Keratinocyte (primary cell): ENCODE data around the gene GGNBP2. TPM values are rescaled to one million over a fixed set of nuclear protein-coding genes. Genes with fewer than 3 reads are reported as not detected.

Experiments used
- DNase-seq: peaks from one replicate; pipeline ENCODE4 v3.0.0-alpha.2; 2011; ENCODE audit warnings: low read depth, missing footprints, low spot score
- FAIRE-seq: peaks from 2 replicates; lab custom pipeline; 2011; peaks lifted over from hg19 to GRCh38; lab: Jason Lieb, UNC
- H2AFZ ChIP-seq: 2 replicates; pipeline ENCODE4 v1.6.0; 2012; ENCODE audit warnings: low read length, control low read depth, inconsistent platforms; ENCODE audit not compliant: control insufficient read depth
- H3K27ac ChIP-seq: 2 replicates; pipeline ENCODE4 v1.5.1; 2011; ENCODE audit warnings: low read length; ENCODE audit not compliant: control insufficient read depth, insufficient read depth
- H3K27me3 ChIP-seq: 3 replicates; pipeline ENCODE4 v1.6.0; 2011; ENCODE audit warnings: low read length; ENCODE audit not compliant: control insufficient read depth, insufficient read depth; ENCODE audit errors: extremely low read depth
- H3K36me3 ChIP-seq, 2 experiments: 2 replicates in 1 of 2; 3 replicates in 1 of 2; pipeline ENCODE4 v1.5.1; 2011; ENCODE audit warnings: low read length in 2 of 2, mild to moderate bottlenecking in 1 of 2; ENCODE audit not compliant: control insufficient read depth in 2 of 2, insufficient read depth in 2 of 2; ENCODE audit errors: extremely low read depth in 1 of 2
- H3K4me1 ChIP-seq: 3 replicates; pipeline ENCODE4 v1.5.1; 2011; ENCODE audit warnings: low read length; ENCODE audit not compliant: control insufficient read depth, insufficient read depth; ENCODE audit errors: extremely low read depth
- H3K4me2 ChIP-seq: 3 replicates; pipeline ENCODE4 v1.6.0; 2011; ENCODE audit warnings: low read depth, low read length; ENCODE audit not compliant: control insufficient read depth, insufficient read depth; ENCODE audit errors: extremely low read depth
- H3K4me3 ChIP-seq, 3 experiments: fragments of 200-600 bp in 1 of 3; sonication (generic) in 1 of 3; 2 replicates in 2 of 3; 3 replicates in 1 of 3; pipeline ENCODE4 v1.5.1; 2011 to 2016; ENCODE audit warnings: low read length in 3 of 3, mild to moderate bottlenecking in 3 of 3, control low read depth in 2 of 3, inconsistent platforms in 1 of 3, low read depth in 1 of 3, mixed read lengths in 1 of 3, mixed run types in 1 of 3, moderate library complexity in 1 of 3; ENCODE audit not compliant: control insufficient read depth in 2 of 3, insufficient read depth in 2 of 3; ENCODE audit errors: extremely low read depth in 1 of 3
- H3K79me2 ChIP-seq: 2 replicates; pipeline ENCODE4 v1.6.0; 2012; ENCODE audit warnings: low read length; ENCODE audit not compliant: control insufficient read depth, insufficient read depth
- H3K9ac ChIP-seq: 3 replicates; pipeline ENCODE4 v1.6.0; 2011; ENCODE audit warnings: low read length; ENCODE audit not compliant: control insufficient read depth, insufficient read depth; ENCODE audit errors: extremely low read depth
- H3K9me1 ChIP-seq: 3 replicates; pipeline ENCODE4 v1.6.0; 2011; ENCODE audit warnings: low read length; ENCODE audit not compliant: control insufficient read depth, insufficient read depth; ENCODE audit errors: extremely low read depth
- H3K9me3 ChIP-seq: 2 replicates; pipeline ENCODE4 v1.5.1; 2012; ENCODE audit warnings: low read depth, low read length; ENCODE audit not compliant: control insufficient read depth
- H4K20me1 ChIP-seq: 3 replicates; pipeline ENCODE4 v1.6.0; 2011; ENCODE audit warnings: low read length; ENCODE audit not compliant: control insufficient read depth, insufficient read depth; ENCODE audit errors: extremely low read depth
- EZH2 ChIP-seq: IDR thresholded peaks from one replicate; pipeline ENCODE4 v1.6.1; 2012; ENCODE audit warnings: inconsistent platforms, mild to moderate bottlenecking, low read length, moderate library complexity
- dilution Hi-C: fragments of 300-500 bp; cut with MboI; formaldehyde crosslinking; loops from one replicate; pipeline ENCODE4 v1.7.0; 2020; ENCODE audit warnings: low sequenced_read_pairs; ENCODE audit not compliant: extremely low pct_ligation_motif_present
- polyA plus RNA-seq, 5 experiments: library from polyadenylated mRNA; depleted of rRNA in 3 of 5; stranded (reverse) in 3 of 5; stranded (forward) in 1 of 5; unstranded in 1 of 5; fragments of >200 nt; gene quantifications; 1 replicate in 1 of 5; 2 replicates in 3 of 5; 3 replicates in 1 of 5; pipeline versions ENCODE4 v1.2.1 to v1.2.3, GENCODE V29; 2011 to 2012; ENCODE audit warnings: missing spikeins in 2 of 5, low read depth in 1 of 5, low replicate concordance in 1 of 5
- TF ChIP-seq, protein P1 (sequence below), 3 experiments: IDR thresholded peaks in 1 of 3; conservative IDR thresholded peaks in 1 of 3; optimal IDR thresholded peaks in 1 of 3; 2 replicates in 2 of 3; 3 replicates in 1 of 3; pipeline versions ENCODE3 to v1.5.1; 2011; ENCODE audit warnings: low read length in 3 of 3, mild to moderate bottlenecking in 3 of 3, moderate library complexity in 2 of 3, control low read depth in 1 of 3, inconsistent platforms in 1 of 3; ENCODE audit not compliant: insufficient read depth in 2 of 3; ENCODE audit errors: extremely low read depth in 1 of 3

The GGNBP2 gene
- polyA plus RNA-seq, 1 donor (not counting 4 experiments of a cell fraction or from before 2014, with no cell fraction given), result 95.5 TPM

DNA sequence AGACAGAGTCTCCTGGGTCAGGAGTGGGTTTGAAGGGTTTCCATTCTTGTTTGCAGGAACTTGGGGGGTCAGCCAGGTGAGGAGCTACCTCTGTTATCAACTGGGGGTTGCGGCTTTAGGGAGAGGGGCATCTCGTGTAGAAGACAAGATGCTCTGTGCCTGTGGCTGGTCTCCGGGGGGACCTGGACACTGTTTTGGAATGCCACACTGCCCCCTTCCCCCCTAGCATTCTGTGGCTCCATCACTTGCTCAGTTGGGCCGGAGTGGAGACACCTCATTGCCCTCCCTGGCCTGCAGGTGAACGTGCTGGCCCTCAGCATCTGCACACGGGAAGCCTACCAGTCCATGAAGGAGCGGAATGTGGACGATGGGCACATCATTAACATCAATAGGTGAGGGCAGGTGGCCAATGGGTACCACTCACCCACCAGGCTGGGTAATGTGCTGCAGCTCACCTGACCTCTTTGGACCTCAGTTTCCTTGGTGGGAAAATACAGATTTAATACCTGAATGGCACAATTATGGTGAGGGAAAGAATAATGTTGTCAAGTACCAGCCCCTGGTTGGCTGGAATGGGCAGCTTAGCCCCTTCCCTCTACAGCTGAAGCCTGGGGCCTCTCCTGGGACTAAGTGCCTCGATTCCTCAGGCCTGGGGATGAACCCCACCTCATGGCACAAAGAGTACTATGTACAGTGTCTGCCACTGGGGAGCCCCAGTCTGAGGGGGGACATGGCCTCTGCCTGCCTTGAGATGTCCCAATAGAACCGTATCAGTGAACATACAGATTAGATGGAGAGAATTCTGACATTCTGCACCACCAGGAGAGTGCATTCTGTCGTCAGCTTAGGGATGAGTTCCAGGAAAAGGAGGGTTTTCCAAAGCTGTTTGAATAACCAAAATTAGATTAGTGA is 53.4 kb downstream of the GGNBP2 start:
- Histone ChIP-seq H3K4me3 (no peak overlapping the region), H3K27ac (no peak overlapping the region), H4K20me1 (no peaks in the 10 kb centered on the region), H3K9me3 (no peaks in the 10 kb centered on the region), H3K9me1 (no peaks in the 10 kb centered on the region), H2AFZ (no peak overlapping the region), H3K27me3 (no peaks in the 10 kb centered on the region), H3K4me2 (no peak overlapping the region), H3K79me2 (peaks cover 16% of the 10 kb centered on the region), H3K36me3 (peaks cover 1 to 6% of the 10 kb centered on the region in 2 experiments), H3K9ac (no peak overlapping the region), H3K4me1 (peaks cover 11% of the 10 kb centered on the region)
- dilution Hi-C loops, result no loop called here
- no peak for FAIRE-seq
- TF ChIP-seq, protein P1, sequence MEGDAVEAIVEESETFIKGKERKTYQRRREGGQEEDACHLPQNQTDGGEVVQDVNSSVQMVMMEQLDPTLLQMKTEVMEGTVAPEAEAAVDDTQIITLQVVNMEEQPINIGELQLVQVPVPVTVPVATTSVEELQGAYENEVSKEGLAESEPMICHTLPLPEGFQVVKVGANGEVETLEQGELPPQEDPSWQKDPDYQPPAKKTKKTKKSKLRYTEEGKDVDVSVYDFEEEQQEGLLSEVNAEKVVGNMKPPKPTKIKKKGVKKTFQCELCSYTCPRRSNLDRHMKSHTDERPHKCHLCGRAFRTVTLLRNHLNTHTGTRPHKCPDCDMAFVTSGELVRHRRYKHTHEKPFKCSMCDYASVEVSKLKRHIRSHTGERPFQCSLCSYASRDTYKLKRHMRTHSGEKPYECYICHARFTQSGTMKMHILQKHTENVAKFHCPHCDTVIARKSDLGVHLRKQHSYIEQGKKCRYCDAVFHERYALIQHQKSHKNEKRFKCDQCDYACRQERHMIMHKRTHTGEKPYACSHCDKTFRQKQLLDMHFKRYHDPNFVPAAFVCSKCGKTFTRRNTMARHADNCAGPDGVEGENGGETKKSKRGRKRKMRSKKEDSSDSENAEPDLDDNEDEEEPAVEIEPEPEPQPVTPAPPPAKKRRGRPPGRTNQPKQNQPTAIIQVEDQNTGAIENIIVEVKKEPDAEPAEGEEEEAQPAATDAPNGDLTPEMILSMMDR (optimal IDR thresholded peaks at IDR 0.05 in 1 of 3, IDR thresholded peaks at IDR 0.05 in 1 of 3, conservative IDR thresholded peaks at IDR 0.05 in 1 of 3; ENCODE audit: extremely low read depth in 1 of 3, insufficient read depth in 2 of 3, low read length in 3 of 3), result no peak
- no peak for TF ChIP-seq EZH2
- no peak for DNase-seq

DNA sequence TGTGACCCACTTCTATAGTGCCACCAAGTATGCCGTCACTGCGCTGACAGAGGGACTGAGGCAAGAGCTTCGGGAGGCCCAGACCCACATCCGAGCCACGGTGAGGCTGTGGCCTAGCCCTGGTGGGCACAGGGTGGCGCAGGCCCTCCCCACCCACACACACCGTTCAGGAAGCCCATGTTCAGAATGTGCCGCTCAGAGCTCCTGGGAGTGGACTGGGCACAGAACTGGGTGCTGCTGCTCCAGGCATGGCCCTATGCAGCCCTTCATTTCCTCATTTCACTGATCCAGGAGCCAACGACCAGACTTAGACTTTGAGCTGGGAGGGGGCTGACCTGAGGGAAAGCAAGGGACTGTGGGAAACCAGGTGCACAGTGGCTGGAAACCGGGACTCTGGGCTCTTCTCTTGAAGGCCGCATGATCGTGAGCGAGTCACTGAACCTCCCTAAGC is 54.3 kb downstream of the GGNBP2 start:
- Histone ChIP-seq H3K27me3 (no peaks in the 10 kb centered on the region), H3K9me3 (no peaks in the 10 kb centered on the region), H4K20me1 (no peaks in the 10 kb centered on the region), H3K79me2 (peaks cover 24% of the 10 kb centered on the region), H3K4me2 (no peak overlapping the region), H3K9ac (no peak overlapping the region), H3K9me1 (no peaks in the 10 kb centered on the region), H3K27ac (no peak overlapping the region), H3K36me3 (peaks cover 1 to 11% of the 10 kb centered on the region in 2 experiments), H3K4me3 (no peak overlapping the region), H2AFZ (no peak overlapping the region), H3K4me1 (peaks cover 16% of the 10 kb centered on the region)
- dilution Hi-C loops, result no loop called here
- no peak for TF ChIP-seq EZH2
- TF ChIP-seq, protein P1 (optimal IDR thresholded peaks at IDR 0.05 in 1 of 3, IDR thresholded peaks at IDR 0.05 in 1 of 3, conservative IDR thresholded peaks at IDR 0.05 in 1 of 3; ENCODE audit: extremely low read depth in 1 of 3, insufficient read depth in 2 of 3, low read length in 3 of 3), result no peak
- no peak for FAIRE-seq
- no peak for DNase-seq
